Upper lobe of right lung (tissue), 1 donor: Measurements from ENCODE around the gene CXCL6. TPM values are rescaled to one million over a fixed set of nuclear protein-coding genes. Genes with fewer than 3 reads are reported as not detected.

Experiments
- ATAC-seq: fragments of 200-7000 bp; cut with Tn5 transposase; one replicate; pipeline ENCODE4 v1.9.1; 2020; ENCODE audit warnings: mild to moderate bottlenecking, moderate library complexity
- DNase-seq: peaks from one replicate; pipeline ENCODE4 v3.0.0-alpha.2; 2020
- H3K27ac ChIP-seq: fragments of 200-600 bp; one replicate; pipeline ENCODE4 v1.8.0; 2022
- H3K27me3 ChIP-seq: fragments of 200-600 bp; one replicate; pipeline ENCODE4 v1.8.0; 2022; ENCODE audit warnings: mild to moderate bottlenecking
- H3K36me3 ChIP-seq: fragments of 200-600 bp; one replicate; pipeline ENCODE4 v1.8.0; 2022
- H3K4me1 ChIP-seq: fragments of 200-600 bp; one replicate; pipeline ENCODE4 v1.8.0; 2022
- H3K4me3 ChIP-seq: fragments of 200-600 bp; one replicate; pipeline ENCODE4 v1.8.0; 2022; ENCODE audit warnings: mild to moderate bottlenecking
- H3K9me3 ChIP-seq: fragments of 200-600 bp; one replicate; pipeline ENCODE4 v1.8.0; 2022
- CTCF ChIP-seq: fragments of 200-600 bp; IDR thresholded peaks from one replicate; pipeline ENCODE4 v1.8.0; 2022; ENCODE audit warnings: antibody characterized with exemption
- intact Hi-C: fragments of 100-400 bp; cut with DNase I; formaldehyde crosslinking; loops from one replicate; pipeline ENCODE4 v1.11.0; 2022
- total RNA-seq: library from RNA; stranded (reverse); fragmentation: NEBNext Ultra II Directional; extraction: Animal tissue kit (Norgen Biotek cat#: 25700); gene quantifications from one replicate; pipeline ENCODE4 v1.2.1, GENCODE V29; 2021
- donor health status: DM: no; HTN: yes; CAD: no; lungs with severe emphysema.

Gene CXCL6
- total RNA-seq, 1 donor from 2014 or later: not detected

GRCh38 chr4:73816814-73817213, 19.7 kb upstream of the CXCL6 start:
- ATAC-seq: no peak
- no peak for TF ChIP-seq CTCF
- no peaks in the 10 kb centered on the region for H3K27me3 ChIP-seq
- H3K4me1 ChIP-seq: no peaks in the 10 kb centered on the region
- no peak overlapping the region for H3K4me3 ChIP-seq
- H3K27ac ChIP-seq: no peak overlapping the region
- H3K9me3 ChIP-seq: no peaks in the 10 kb centered on the region
- H3K36me3 ChIP-seq: no peaks in the 10 kb centered on the region
- DNase-seq: no peak
- intact Hi-C loops: no loop called here

- no peak for TF ChIP-seq CTCF
- no peak overlapping the region for H3K4me3 ChIP-seq
- H3K27me3 ChIP-seq: no peaks in the 10 kb centered on the region
- no peaks in the 10 kb centered on the region for H3K36me3 ChIP-seq
- H3K9me3 ChIP-seq: no peaks in the 10 kb centered on the region
- H3K4me1 ChIP-seq: no peaks in the 10 kb centered on the region
- ATAC-seq (no peak), DNase-seq (no peak)
- intact Hi-C loops: no loop called here
- no peak overlapping the region for H3K27ac ChIP-seq
Measured at GRCh38 chr4:73817341-73817740, 19.1 kb upstream of the CXCL6 start.

GRCh38 chr4:73821325-73821724, 15.2 kb upstream of the CXCL6 start:
- H3K27ac ChIP-seq: no peak overlapping the region
- H3K9me3 ChIP-seq: no peaks in the 10 kb centered on the region
- ATAC-seq: no peak
- no peak overlapping the region for H3K4me3 ChIP-seq
- DNase-seq: no peak
- no peak for TF ChIP-seq CTCF
- no peaks in the 10 kb centered on the region for H3K4me1 ChIP-seq
- no peaks in the 10 kb centered on the region for H3K36me3 ChIP-seq
- intact Hi-C loops: no loop called here
- no peaks in the 10 kb centered on the region for H3K27me3 ChIP-seq

- no peak for TF ChIP-seq CTCF
- ATAC-seq (no peak), DNase-seq (no peak)
- Histone ChIP-seq H3K4me1 (no peaks in the 10 kb centered on the region), H3K36me3 (no peaks in the 10 kb centered on the region), H3K9me3 (no peaks in the 10 kb centered on the region), H3K27ac (no peak overlapping the region), H3K27me3 (no peaks in the 10 kb centered on the region), H3K4me3 (no peak overlapping the region)
- intact Hi-C loops: no loop called here
Measured at GRCh38 chr4:73822389-73822788, 14.1 kb upstream of the CXCL6 start.

- TF ChIP-seq CTCF: no peak
- Histone ChIP-seq H3K4me1 (no peaks in the 10 kb centered on the region), H3K27ac (no peak overlapping the region), H3K27me3 (no peaks in the 10 kb centered on the region), H3K9me3 (peaks cover 5% of the 10 kb centered on the region), H3K4me3 (no peak overlapping the region), H3K36me3 (no peaks in the 10 kb centered on the region)
- ATAC-seq (peak; percentile 64), DNase-seq (no peak)
- intact Hi-C loops: no loop called here
Measured at GRCh38 chr4:73822812-73823504, 13.5 kb upstream of the CXCL6 start.

- intact Hi-C loops: no loop called here
- no peaks in the 10 kb centered on the region for H3K36me3 ChIP-seq
- no peaks in the 10 kb centered on the region for H3K4me1 ChIP-seq
- ATAC-seq (no peak), DNase-seq (no peak)
- no peak overlapping the region for H3K27ac ChIP-seq
- no peak for TF ChIP-seq CTCF
- no peak overlapping the region for H3K4me3 ChIP-seq
- H3K9me3 ChIP-seq: peaks cover 6% of the 10 kb centered on the region
- no peaks in the 10 kb centered on the region for H3K27me3 ChIP-seq
Measured at GRCh38 chr4:73823760-73824159, 12.7 kb upstream of the CXCL6 start.
